Measurements from ENCODE around the gene CCDC106.
A peak's percentile ranks its signal among the peaks of the same experiment; 100 is the strongest.

The CCDC106 gene

DNA sequence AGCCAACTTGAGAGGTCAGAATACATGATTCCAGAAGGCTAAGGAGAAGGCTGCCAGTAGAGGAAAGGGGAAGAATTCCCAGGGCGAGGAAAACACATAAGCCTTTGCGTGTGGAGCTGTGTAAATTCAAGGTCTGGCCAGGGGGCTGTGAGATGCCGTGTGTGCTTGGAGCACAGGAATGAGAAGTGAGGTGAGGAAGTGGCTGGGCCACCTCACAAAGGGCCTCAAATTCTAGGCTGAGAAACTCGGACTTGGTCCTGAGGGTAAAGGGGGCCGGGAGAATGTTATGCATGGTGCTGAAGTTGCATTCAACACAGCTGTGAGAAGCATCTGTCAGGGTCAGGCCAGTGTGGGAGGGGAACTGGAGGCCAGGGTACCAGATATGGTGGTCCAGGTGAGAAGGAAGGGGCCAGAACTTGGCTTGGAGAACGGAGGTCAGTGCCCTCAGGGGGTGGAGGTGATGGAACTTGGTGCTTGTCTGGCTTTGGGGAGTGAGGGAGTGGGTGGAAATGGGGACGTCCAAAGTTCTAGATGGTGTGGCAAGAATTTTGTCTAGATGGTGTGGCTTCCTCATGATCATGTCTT lies 12.1 kb upstream of the CCDC106 start:
- TF ChIP-seq, protein P1, sequence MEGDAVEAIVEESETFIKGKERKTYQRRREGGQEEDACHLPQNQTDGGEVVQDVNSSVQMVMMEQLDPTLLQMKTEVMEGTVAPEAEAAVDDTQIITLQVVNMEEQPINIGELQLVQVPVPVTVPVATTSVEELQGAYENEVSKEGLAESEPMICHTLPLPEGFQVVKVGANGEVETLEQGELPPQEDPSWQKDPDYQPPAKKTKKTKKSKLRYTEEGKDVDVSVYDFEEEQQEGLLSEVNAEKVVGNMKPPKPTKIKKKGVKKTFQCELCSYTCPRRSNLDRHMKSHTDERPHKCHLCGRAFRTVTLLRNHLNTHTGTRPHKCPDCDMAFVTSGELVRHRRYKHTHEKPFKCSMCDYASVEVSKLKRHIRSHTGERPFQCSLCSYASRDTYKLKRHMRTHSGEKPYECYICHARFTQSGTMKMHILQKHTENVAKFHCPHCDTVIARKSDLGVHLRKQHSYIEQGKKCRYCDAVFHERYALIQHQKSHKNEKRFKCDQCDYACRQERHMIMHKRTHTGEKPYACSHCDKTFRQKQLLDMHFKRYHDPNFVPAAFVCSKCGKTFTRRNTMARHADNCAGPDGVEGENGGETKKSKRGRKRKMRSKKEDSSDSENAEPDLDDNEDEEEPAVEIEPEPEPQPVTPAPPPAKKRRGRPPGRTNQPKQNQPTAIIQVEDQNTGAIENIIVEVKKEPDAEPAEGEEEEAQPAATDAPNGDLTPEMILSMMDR (IDR thresholded peaks at IDR 0.05; ENCODE audit: insufficient read depth, low read depth, low read length, missing control alignments): no peak
- H3K4me3 ChIP-seq (ENCODE audit: low read length): peak overlapping the region; percentile 100
- DNase-seq (ENCODE audit: low read depth): no peak

DNA sequence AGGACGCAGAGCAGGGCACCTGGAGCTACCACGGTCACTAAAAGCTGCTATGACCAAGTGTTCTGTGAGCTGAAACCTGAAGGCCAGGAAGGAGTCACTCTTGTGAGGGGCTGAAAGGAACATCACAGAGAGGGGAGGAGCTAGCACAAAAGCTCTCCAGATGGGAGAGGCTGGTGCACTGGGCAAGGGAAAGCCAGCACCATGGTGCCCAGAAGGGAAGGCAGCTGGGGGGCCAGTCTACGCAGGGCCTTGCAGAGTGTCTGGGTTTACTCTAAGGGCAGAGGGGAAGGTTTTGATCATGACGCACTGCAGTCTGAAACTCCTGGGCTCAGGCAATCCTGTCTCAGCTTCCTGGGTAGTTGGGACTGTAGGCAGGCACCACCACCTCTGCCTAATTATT lies 11.3 kb upstream of the CCDC106 start:
- no peak for DNase-seq (ENCODE audit: low read depth)
- H3K4me3 ChIP-seq (ENCODE audit: low read length): no peak overlapping the region
- TF ChIP-seq, protein P1 (IDR thresholded peaks at IDR 0.05; ENCODE audit: insufficient read depth, low read depth, low read length, missing control alignments): no peak

DNA sequence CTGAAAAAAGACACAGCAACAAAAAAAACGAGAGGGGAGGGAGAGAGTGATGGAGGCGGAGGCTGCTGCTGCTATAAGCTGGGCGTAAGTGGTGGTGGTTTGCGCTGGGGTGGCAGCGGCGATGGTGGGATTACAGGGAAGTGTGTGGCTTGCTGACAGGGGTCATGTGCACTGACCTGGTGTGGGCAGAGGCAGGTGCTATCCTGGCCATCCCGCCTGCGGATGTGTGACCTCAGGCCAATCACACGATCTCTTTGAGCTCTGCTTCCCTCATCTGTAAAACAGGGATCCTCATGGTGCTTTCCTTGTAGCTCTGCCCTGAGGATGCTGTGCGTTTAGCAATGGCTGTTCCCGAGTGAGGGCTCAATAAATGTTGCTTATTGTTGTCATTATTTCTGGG lies 10.5 kb upstream of the CCDC106 start:
- TF ChIP-seq, protein P1 (IDR thresholded peaks at IDR 0.05; ENCODE audit: insufficient read depth, low read depth, low read length, missing control alignments): no peak
- H3K4me3 ChIP-seq (ENCODE audit: low read length): no peak overlapping the region
- no peak for DNase-seq (ENCODE audit: low read depth)

DNA sequence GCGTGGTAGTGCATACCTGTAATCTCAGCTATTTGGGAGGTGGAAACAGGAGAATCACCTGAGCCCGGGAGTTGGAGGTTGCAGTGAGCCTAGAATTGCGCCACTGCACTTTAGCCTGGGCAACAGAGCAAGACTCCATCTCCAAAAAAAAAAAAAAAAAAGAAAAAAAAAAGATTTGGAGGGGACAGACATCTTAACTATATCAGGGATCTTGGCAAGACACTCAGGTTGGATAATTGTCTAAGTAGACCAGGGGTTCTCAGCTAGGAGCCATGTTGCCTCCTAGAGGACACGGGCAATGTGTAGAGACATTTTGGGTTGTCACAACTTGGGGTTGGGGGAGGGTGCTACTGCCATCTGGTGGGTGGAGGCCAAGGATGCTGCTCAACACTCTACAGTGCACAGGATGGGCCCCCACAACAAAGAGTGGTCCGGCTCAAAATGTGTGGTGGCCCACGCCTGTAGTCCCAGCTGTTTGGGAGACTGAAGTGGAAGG lies 9.1 kb upstream of the CCDC106 start:
- H3K4me3 ChIP-seq (ENCODE audit: low read length): no peak overlapping the region
- peak; percentile 45 for DNase-seq (ENCODE audit: low read depth)
- TF ChIP-seq, protein P1 (IDR thresholded peaks at IDR 0.05; ENCODE audit: insufficient read depth, low read depth, low read length, missing control alignments): peak; percentile 64

DNA sequence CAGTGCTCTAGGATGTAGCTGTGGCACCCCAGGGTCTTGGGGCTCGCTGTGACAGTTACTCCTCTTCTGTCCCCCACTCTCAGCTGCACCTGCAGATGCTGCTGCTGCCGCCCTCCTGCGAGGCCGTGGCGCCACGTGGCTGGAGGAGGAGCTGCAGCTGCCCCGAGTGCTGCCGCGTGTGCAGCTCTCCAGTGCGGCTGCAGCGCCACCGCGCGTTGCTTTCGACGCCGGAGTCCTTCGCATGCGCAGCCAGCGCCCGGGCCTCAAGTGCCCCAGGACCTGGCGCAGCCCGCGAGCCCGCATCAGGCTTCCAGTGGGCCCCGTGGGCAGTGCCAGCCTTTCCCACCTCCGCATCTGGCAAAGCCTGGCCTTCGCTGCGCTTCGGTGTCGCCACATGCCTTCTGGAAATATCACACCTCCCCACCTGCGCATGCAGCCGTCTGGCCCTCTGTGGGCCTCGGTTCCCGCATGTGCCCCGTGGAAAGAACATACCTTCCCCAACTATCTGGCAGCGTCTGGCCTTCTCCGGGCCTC lies 7.9 kb upstream of the CCDC106 start:
- DNase-seq (ENCODE audit: low read depth): peak; percentile 81
- H3K4me3 ChIP-seq (ENCODE audit: low read length): peak overlapping the region; percentile 80
- TF ChIP-seq, protein P1 (IDR thresholded peaks at IDR 0.05; ENCODE audit: insufficient read depth, low read depth, low read length, missing control alignments): peak; percentile 36

DNA sequence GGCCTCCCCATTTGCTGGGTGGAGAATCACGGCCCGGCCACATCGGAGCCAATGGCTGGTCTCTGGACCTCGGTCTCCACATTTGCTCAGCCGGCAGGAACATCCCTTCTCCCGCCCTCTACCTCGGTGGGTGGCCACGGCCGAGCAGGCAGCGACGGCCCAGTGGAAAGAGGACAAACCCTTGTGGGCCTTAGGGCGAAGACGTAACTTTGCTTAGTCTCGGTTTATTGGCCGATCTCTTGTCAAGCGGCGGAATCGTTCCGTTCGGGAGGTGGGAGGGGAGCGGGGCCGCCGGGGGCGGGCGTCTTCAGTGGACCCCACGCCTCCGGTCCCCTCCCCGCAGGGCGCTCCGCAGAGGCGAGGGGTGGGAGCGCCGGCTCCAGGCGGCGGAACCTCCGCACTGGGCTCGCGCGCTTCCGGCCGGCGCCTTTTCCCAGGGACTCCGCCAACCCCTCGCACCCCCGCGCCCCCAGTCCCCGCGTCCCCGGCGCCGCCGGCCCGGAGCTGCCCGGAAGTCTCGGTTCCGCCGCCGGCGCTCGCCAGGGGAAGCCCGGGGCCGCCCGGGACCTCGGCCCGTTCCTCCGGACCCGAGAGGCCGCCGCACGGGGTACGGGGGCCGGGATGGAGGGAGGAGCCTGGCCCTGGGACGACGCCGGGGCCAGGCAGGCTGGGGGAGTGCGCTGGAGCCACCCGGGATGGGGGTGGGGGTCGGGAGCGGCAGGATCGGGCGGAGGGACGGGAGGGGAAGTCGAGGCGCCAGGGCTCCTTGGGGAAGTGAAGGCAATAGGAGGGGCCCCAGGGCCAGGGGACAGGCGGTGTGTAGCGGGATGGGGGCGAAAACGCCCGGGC lies 7.2 kb upstream of the CCDC106 start, which contains the start of gene ZNF580:
Gene ZNF580, plus strand, starts transcription at position 426 of the 849 bp plus-strand sequence. CDS start 1,507 bp downstream, outside the sequence.
- TF ChIP-seq, protein P1 (IDR thresholded peaks at IDR 0.05; ENCODE audit: insufficient read depth, low read depth, low read length, missing control alignments): no peak
- peak; percentile 59 for DNase-seq (ENCODE audit: low read depth)

More for the DNA sequence above, 7.2 kb upstream of the CCDC106 start, which contains the start of gene ZNF580:
- peak within 1 kb of the TSS; percentile 80 for H3K4me3 ChIP-seq (ENCODE audit: low read length)

All from epithelial cell of esophagus (primary cell).